Fibroblast of upper back skin (primary cell): ENCODE data around the gene ZNF552.
A peak's percentile ranks its signal among the peaks of the same experiment; 100 is the strongest.
"Not testable (repeated sequence)": the region's sequence is repeated elsewhere in the genome, so short reads cannot be mapped to it uniquely, and the experiment has no call there.

Experiments
- DNase-seq: peaks from one replicate; pipeline ENCODE4 v3.0.0-alpha.2; 2013

Gene ZNF552

GRCh38 chr19:57817976-57818375 is 3.3 kb upstream of the ZNF552 start:
- no peak for DNase-seq

DNA sequence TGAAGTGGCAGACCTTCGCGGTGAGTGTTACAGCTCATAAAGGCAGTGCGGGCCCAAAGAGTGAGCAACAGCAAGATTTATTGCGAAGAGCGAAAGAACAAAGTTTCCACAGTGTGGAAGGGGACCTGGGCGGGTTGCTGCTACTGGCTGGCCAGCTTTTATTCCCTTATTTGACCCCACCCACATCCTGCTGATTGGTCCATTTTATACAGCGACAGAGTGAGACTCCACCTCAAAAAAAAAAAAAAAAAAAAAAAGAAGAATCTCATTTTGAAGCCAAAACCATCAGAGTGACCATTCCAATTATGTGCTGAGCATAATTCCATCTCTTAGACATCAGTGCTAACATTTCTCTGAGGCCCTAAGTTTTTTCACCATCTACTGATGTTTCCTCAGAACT is 1.9 kb upstream of the ZNF552 start:
- no peak for DNase-seq

DNA sequence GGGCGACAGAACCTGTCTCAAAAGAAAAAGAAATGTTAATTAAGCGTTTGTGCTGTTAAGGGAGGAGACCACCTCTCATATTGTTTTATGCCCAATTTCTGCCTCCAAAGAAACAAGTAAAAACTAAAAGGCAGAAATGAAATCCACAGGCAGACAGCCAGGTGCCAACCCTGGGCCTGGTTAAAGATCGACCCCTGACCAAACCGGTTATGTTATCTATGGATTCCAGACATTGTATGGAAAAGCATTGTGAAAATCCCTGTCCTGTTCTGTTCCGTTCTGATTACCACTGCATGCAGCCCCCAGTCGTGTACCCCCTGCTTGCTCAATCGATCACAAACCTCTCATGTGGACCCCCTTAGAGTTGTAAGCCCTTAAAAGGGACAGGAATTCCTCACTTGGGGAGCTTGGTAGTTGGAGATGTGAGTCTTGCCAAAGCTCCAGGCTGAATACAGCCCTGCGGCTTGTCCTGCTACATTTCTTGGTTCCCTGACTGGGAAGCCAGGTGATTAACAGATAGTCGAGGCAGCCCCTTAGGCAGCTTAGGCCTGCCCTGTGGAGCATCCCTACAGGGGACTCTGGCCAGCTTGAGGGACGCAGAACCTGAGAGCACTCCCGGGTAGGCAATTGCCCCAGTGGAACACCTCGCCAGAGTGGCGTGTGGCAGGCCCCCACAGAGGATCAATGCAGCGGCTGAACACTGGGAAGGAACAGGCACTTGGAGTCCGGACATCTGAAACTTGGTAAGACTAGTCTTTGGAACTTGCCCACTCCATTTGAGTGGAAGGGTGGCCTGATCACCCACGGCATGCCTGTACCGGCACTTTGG is 748 bp upstream of the ZNF552 start:
- no peak for DNase-seq

GRCh38 chr19:57813919-57814504 is 701 bp downstream of the ZNF552 start:
- no peak for DNase-seq

- not testable (repeated sequence) for DNase-seq
These were observed 1.5 kb downstream of the ZNF552 start for GRCh38 chr19:57812975-57813820.

DNA sequence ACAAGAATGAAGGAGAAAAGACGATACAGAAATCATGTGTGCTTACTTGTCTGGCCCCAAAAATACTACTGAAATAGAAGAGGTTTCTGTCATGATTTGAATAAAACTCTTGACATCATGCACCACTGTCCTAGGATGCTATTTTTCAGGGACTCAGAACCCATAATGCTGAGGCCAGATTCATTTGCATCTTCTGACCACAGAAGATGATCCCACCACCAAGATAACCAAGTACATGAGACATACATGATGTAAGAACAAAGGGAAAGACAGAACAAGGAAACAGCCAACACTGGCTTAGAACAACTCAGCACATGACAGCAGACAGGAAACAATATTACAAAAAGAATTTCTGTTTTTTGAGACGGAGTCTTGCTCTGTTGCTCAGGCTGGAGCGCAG is 2.5 kb downstream of the ZNF552 start:
- DNase-seq: no peak

DNA sequence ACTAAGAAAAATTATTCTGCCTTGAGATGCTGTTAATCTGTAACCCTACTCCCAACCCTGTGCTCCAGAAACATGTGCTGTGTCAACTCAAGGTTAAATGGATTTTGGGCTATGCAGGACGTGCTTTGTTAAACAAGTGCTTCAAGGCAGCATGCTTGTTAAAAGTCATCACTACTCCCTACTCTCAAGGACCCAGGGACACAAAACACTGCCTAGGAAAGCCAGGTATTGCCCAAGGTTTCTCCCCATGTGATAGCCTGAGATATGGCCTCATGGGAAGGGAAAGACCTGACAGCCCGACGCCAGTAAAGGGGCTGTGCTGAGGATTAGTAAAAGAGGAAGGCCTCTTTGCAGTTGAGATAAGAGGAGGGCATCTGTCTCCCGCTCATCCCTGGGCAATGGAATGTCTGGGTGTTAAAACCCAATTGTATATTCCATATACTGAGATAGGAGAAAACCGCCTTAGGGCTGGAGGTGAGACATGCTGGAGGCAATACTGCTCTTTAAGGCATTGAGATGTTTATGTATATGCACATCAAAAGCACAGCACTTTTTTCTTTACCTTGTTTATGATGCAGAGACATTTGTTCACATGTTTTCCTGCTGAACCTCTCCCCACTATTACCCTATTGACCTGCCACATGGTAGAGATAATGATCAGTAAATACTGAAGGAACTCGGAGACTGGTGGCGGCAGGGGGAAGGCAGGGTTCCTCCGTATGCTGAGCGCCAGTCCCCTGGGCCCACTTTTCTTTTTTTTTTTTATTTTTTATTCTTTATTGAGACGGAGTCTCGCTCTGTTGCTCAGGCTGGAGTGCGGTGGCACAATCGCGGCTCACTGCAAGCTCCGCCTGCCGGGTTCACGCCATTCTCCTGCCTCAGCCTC is 4.1 kb downstream of the ZNF552 start:
- DNase-seq: not testable (repeated sequence)

DNA sequence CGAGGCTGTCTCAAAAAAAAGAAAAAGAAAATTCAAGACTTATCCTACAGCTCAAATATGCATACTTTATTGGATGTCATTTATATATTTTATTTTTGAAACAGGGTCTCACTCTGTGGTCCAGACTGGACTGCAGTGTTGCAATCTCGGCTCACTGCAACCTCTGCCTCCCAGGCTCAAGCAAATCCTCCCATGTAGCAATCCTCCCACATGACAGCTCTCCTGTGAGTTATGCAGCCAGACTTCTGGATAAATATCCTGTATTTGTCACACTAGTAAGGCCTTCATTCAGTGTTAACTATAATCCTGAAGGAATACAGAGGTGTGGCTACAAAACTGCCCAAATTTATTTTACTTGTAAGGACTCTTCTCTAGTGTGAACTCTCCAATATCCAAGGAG is 7.2 kb downstream of the ZNF552 start:
- no peak for DNase-seq

- peak; percentile 98 for DNase-seq
These were observed 11.0 kb downstream of the ZNF552 start for GRCh38 chr19:57803594-57804325.

DNA sequence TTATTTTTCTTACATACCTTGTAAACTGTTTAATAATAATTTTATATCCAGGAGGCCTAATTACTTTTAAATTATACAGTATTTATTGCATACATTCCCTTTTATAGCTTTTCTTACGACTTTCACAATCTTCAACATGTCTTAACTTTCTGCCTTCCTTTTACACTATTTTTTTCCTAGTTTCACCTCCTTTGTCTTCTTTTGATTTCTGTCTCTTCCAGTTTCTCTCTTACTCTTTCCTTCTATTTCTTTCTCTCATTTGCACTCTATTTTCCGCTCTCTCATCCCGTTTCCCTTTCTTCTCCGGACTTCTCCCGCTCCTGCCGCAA is 11.5 kb downstream of the ZNF552 start:
- no peak for DNase-seq

DNA sequence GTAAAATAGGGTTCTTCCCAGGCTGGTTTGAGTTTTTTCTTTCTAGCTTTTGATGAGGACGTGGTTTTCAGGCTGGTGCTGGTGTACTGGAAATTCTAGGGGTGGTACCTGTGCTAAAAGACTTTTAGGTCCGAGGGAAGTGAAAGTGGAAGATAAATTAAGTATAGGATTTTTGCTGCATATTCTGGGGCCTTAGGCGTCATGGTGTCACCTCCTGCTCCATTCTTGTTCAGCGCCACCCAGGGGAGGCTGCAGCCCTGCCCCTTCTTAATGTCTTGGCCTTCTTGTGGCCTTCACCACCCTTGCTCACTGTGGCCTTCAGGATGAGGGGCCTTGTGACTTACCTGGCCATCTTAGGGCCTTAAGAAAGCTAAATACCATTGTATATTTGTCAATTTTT is 12.4 kb downstream of the ZNF552 start:
- no peak for DNase-seq

- DNase-seq: no peak
These were observed 14.0 kb downstream of the ZNF552 start for GRCh38 chr19:57800696-57801095.

DNA sequence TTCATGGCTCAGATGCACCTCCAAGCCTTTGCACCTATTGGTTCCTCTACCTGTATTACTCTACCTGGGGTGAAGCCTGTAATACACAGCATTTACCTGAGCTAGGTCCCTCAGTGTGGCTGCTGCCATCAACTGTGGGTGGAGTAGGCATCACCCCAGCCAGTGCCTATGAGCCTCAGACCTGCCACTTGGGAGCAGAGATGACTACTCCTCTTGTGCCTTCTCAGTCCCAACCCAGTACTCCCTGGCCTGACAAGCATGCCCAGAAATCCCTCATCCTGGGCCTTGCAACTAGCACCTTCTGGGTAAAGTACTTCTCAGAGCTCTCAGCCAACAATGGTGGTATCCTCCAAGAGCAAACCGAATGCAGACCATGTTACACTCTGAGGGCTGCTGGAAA is 18.1 kb downstream of the ZNF552 start:
- DNase-seq: not testable (repeated sequence)

DNA sequence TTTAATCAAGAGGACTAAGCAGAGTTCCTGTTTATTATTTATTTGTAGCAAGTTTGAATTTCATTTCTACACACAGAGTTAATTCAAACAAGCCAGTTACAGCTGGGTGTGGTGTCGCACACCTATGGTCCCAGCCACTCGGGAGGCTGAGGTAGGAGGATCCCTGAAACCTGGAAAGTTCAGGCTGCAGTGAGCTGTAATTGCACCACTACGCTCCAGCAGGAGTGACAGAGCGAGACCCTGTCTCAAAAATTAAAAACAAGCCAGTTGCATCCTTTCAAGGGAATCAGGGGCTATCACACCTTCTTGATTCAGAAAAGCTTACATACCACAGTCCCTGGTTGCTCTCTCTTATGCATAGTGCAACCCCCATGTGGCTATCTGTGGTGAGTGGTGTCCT is 25.4 kb downstream of the ZNF552 start:
- no peak for DNase-seq

DNA sequence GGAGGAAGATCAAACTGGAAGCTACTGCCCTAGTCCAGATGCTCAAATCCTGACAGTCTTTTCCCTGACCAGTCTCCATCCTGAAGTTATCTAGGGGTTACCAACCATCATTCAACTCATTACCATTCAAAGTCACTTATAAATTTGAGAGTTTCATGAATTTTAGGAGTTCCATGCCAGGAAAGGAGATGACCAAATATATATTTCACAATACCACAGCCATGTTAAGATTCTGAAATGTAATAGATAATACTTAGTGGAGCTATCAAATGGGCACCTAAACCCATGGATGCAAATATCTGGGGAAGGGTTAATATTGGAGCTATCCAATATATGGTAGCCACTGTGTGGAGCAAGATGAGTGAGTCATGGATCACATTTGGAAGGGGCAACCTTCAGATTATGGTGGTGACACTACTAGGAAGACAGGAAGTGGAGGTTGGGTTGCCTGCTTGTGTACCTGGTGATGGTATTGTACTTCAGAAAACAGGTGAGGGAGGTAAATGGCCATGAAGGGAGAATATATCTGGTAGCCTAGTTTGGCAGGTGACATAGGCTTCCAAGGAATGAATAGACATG is 26.5 kb downstream of the ZNF552 start:
- no peak for DNase-seq

DNA sequence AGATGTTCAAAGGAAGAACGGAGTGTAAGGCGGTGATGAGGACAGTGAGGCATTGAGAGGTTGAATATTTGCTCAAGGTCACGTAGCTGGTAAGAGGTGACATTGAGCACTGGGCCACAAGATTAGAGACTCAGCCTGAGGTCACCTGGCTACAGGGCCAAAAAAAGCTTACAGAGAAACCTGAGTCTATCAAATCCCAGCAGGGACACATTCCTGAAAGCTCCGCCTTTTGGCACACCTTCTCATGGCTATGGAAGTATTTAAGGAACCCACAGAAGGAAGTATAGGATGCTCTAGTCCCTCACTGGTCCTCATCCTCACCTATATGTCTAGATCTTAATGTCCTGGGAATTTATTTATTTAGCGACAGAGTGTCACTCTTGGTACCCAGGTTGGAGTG is 27.8 kb downstream of the ZNF552 start:
- no peak for DNase-seq

DNA sequence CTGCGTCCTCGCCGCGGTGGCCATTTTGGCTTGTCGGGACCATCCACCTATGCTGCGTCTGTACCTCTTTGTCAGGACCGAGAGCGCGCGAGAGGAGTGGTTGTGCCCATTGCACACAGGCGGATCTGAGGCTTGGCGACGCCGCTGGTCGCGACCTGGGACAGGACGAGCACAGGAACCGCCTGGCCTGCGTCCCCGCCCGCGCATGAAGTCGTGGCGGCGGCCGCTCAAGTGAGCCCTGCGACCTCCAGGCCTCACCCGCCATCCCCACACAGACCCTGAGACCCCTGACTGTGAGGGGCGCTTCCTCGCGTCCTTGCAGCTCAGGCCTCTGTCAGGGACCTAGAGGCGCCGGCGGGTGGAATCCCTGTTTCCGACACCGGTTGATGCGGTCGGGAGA is 28.4 kb downstream of the ZNF552 start:
- no peak for DNase-seq

DNA sequence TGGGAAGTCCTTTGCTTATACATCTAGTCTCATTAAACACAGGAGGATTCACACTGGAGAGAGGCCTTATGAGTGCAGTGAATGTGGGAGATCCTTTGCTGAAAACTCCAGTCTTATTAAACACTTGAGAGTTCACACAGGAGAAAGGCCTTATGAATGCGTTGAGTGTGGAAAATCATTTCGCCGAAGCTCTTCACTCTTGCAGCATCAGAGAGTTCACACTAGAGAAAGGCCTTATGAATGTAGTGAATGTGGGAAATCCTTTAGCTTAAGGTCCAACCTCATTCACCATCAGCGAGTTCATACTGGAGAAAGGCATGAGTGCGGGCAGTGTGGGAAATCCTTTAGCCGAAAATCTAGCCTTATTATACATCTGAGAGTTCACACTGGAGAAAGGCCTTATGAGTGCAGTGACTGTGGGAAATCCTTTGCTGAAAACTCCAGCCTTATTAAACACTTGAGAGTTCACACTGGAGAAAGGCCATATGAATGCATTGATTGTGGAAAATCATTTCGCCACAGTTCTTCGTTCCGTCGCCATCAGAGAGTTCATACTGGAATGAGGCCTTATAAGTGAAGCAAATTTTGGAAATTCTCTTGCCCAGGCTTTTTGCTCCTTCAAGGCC is 35.4 kb downstream of the ZNF552 start:
- no peak for DNase-seq

DNA sequence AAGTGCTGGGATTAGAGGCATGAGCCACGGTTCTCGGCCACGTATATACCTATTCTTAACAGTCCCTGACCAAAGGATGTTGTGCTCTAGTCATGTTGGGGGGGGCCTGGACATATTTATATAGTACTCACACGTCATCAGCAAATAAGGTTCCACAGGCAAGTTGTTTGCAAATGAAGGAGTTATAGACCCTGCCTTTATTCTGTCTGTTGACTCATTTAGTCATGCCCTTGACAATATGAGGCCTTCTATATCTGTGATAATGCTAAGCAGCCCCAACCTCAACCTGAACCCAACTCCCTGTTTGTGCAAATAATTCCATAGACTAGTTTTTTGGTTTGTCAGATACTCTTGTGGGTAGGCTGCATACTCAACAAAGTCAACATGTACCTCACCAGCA is 36.4 kb downstream of the ZNF552 start:
- DNase-seq: no peak

DNA sequence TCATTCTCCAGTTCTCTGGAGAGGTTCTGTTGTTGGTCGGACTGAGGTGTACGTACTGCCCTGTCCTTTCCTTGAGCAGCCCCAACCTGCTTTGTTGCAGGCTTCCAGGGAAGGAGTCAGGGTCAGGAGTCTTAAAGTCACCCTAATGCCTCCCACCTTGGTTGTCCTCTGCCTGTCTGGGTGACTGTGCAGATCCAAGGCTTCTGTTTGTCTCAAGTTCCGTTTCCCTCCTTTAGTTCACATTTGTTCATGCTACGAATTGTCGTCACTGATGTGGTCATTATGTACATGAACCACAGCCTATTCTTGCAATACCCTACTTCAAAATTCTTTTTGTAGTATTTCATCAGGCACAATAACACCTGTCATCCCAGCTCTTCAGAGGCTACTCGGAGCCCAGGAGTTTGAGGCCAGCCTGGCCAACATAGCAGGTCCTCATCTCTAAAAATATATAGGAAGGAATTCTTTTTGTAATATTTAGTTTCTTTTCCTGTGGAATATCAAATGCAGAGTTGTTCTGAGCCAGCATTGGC is 37.9 kb downstream of the ZNF552 start:
- no peak for DNase-seq

GRCh38 chr19:57773488-57773887 is 41.2 kb downstream of the ZNF552 start:
- DNase-seq: no peak
